ENCODE measurements around the gene RHOH.
A peak's percentile ranks its signal among the peaks of the same experiment; 100 is the strongest.
"Not testable (repeated sequence)": the region's sequence is repeated elsewhere in the genome, so short reads cannot be mapped to it uniquely, and the experiment has no call there.

RHOH gene, protein sequence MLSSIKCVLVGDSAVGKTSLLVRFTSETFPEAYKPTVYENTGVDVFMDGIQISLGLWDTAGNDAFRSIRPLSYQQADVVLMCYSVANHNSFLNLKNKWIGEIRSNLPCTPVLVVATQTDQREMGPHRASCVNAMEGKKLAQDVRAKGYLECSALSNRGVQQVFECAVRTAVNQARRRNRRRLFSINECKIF

DNA sequence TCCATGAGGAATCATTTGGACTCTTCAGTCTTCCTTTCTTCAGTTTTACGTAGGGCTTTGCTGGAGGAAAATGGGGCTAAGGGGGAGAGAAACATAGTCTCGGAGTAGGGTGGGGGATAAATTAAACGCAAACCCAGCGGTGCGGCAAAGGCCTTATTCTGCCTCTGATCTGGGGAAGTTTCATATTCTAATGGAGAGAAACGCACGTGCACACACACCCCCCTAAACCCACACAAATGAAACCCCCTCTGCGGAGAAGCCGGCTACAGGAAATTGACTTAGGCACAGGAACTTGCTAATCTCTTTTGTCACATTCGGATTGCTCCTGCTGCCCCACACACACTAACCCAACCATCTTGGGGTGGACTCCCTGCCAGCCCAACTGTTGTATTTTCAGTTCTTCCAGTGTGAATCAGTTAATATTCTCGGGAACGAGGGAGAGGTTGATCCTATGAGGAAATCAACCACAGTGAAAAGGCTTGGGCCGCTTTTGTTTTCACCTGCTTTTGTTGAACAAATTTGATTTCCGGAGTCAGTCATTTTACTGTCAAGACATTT lies at the start of gene RHOH:
TSS of gene RHOH (plus strand) at position 308 of the 558 bp plus-strand sequence. CDS start 46,356 bp downstream, outside the sequence.
- H3K27ac ChIP-seq, result no peak within 1 kb of the TSS
- POLR2A ChIA-PET (ENCODE audit: low non-redundant PET), result no interaction called here
- CTCF ChIA-PET, result interaction anchor here (0.7 kb wide), 1 partner anchor 426 kb away, joined by 4 read pairs; no protein-coding TSS in a partner anchor
- TF ChIP-seq, protein P1, sequence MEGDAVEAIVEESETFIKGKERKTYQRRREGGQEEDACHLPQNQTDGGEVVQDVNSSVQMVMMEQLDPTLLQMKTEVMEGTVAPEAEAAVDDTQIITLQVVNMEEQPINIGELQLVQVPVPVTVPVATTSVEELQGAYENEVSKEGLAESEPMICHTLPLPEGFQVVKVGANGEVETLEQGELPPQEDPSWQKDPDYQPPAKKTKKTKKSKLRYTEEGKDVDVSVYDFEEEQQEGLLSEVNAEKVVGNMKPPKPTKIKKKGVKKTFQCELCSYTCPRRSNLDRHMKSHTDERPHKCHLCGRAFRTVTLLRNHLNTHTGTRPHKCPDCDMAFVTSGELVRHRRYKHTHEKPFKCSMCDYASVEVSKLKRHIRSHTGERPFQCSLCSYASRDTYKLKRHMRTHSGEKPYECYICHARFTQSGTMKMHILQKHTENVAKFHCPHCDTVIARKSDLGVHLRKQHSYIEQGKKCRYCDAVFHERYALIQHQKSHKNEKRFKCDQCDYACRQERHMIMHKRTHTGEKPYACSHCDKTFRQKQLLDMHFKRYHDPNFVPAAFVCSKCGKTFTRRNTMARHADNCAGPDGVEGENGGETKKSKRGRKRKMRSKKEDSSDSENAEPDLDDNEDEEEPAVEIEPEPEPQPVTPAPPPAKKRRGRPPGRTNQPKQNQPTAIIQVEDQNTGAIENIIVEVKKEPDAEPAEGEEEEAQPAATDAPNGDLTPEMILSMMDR (conservative IDR thresholded peaks at IDR 0.05; ENCODE audit: low read depth), result no peak
- DNase-seq (ENCODE audit: low spot score), result no peak

DNA sequence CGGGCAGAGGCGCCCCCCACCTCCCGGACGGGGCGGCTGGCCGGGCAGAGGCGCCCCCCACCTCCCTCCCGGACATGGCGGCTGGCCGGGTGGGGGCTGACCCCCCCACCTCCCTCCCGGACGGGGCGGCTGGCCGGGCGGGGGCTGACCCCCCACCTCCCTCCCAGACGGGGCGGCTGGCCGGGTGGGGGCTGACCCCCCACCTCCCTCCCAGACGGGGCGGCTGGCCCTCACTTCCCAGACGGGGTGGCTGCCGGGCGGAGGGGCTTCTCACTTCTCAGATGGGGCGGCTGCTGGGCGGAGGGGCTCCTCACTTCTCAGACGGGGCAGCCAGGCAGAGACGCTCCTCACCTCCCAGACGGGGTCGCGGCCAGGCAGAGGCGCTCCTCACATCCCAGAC lies 49.3 kb upstream of the RHOH start:
- POLR2A ChIA-PET (ENCODE audit: low non-redundant PET); DNase-seq (ENCODE audit: low spot score); H3K27ac ChIP-seq; CTCF ChIA-PET: not testable (repeated sequence)

DNA sequence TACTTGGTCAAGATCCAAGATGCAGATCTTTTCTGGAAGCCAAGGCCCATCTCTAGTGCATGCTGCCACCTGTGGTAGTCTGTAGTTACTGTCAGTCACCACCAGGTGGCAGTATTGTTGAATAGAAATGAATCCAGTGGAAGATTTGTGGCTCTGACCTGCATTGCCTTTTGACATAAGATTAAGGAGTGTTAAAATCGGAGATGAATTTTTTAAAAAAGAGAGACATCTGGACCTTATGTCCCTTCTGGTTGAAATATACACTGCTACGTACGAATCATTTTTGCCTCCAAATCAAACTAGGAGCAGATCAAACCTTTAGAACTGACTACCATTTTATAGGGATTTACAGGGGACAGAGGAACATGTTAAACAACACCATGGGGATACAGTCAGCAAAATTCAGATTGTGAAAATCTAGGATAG lies 46.9 kb upstream of the RHOH start:
- TF ChIP-seq, protein P1 (conservative IDR thresholded peaks at IDR 0.05; ENCODE audit: low read depth), result peak; percentile 79
- no peak overlapping the region for H3K27ac ChIP-seq
- ChIA-PET CTCF (interaction anchor here (0.5 to 0.8 kb wide), 4 partner anchors 106 to 302 kb away, joined by 3 to 4 read pairs (median 3); no protein-coding TSS in a partner anchor), POLR2A (ENCODE audit: low non-redundant PET) (no interaction called here)
- peak; percentile 46 for DNase-seq (ENCODE audit: low spot score)

DNA sequence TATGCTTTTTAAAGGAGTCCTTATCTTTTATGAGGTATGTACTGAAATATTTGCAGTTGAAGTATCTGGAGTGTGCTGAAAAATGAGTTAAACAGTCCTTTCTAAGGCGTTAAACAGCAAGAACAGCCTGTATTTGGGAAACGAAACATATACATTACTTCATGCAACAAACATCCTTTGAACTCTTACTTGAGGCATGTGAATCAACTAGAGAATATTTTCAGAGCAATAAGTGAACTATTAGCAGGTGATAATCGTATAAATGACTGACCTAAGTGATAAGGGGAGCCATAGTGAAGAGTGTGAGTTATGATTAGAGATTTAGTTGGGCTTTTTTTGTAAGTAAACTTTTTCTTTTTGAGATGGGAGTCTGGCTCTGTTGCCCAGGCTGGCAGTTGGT lies 45.9 kb upstream of the RHOH start:
- TF ChIP-seq, protein P1 (conservative IDR thresholded peaks at IDR 0.05; ENCODE audit: low read depth), result no peak
- H3K27ac ChIP-seq, result no peak overlapping the region
- CTCF ChIA-PET, result interaction anchor here (0.5 to 1.2 kb wide), 5 partner anchors 12 to 178 kb away, joined by 3 to 5 read pairs (median 3); no protein-coding TSS in a partner anchor
- POLR2A ChIA-PET (ENCODE audit: low non-redundant PET), result no interaction called here
- no peak for DNase-seq (ENCODE audit: low spot score)

DNA sequence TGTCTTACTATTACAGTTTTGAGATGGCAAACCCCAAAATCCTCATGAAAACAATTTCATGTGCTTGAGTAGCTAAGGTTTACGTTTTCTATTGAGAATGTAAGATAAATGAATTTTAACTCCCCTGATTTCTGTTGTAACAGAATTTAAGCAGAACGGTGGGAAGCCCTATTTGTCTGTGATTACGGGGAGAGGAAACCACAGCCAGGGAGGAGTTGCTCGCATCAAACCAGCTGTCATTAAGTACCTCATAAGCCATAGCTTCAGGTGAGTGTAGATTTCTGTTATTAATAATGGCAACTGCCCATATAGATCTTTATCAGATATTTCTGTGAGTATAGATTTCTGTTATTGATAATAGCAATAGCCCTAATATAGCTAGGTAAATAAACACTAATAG lies 44.2 kb upstream of the RHOH start:
- TF ChIP-seq, protein P1 (conservative IDR thresholded peaks at IDR 0.05; ENCODE audit: low read depth), result no peak
- ChIA-PET CTCF (interaction anchor here (0.9 kb wide), 1 partner anchor 172 kb away, joined by 6 read pairs; no protein-coding TSS in a partner anchor), POLR2A (ENCODE audit: low non-redundant PET) (no interaction called here)
- H3K27ac ChIP-seq, result no peak overlapping the region
- DNase-seq (ENCODE audit: low spot score), result no peak

DNA sequence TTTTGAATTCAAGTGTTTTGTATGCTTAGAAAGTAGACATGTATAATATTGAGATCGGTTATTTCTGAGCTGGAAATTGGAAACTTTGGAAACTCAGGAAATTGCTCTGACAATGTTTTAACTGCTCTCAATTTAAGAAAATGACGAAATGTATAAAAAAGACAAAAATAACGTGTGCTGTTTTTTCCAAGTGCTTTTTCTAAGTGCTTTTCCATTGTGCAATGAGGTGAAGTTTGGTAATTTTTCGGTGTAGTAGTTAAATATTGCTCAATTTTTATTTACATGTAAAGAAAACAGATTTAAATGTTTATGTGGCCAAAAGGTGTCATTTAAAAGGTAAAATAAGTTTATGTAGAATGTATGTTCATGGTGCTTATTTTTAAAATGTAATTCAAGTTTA lies 39.4 kb upstream of the RHOH start:
- CTCF ChIA-PET, result no interaction called here
- no peak for DNase-seq (ENCODE audit: low spot score)
- no peak overlapping the region for H3K27ac ChIP-seq
- TF ChIP-seq, protein P1 (conservative IDR thresholded peaks at IDR 0.05; ENCODE audit: low read depth), result no peak
- POLR2A ChIA-PET (ENCODE audit: low non-redundant PET), result no interaction called here

DNA sequence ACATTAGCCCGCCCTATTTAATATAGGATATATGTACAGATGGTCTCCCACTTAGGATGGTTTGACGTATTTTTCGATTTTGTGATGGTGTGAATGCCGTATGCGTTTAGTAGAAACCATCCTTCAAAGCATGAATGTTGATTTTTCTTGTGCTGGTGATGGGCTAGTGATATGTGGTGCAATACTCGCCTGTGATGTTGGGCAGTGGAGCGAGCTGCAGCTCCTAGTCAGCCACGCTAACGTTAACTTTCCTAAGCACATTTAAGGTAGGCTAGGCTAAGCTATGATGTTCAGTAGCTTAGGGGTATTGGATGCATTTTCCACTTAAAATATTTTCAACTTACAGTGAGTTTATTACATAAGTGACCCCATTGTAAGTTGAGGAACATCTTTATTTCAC lies 36.6 kb upstream of the RHOH start:
- no peak for DNase-seq (ENCODE audit: low spot score)
- CTCF ChIA-PET, result no interaction called here
- TF ChIP-seq, protein P1 (conservative IDR thresholded peaks at IDR 0.05; ENCODE audit: low read depth), result no peak
- POLR2A ChIA-PET (ENCODE audit: low non-redundant PET), result no interaction called here
- no peak overlapping the region for H3K27ac ChIP-seq

Data from RWPE1 (cell line).